ENCODE data around the gene NKX2-2. TPM values are rescaled to one million over a fixed set of nuclear protein-coding genes. Genes with fewer than 3 reads are reported as not detected.
A peak's percentile ranks its signal among the peaks of the same experiment; 100 is the strongest.

The NKX2-2 gene
- total and polyA plus RNA-seq, 2 of the 8 experiments (the other 6 are each of a cell fraction or from before 2014, with no cell fraction given) = not detected

DNA sequence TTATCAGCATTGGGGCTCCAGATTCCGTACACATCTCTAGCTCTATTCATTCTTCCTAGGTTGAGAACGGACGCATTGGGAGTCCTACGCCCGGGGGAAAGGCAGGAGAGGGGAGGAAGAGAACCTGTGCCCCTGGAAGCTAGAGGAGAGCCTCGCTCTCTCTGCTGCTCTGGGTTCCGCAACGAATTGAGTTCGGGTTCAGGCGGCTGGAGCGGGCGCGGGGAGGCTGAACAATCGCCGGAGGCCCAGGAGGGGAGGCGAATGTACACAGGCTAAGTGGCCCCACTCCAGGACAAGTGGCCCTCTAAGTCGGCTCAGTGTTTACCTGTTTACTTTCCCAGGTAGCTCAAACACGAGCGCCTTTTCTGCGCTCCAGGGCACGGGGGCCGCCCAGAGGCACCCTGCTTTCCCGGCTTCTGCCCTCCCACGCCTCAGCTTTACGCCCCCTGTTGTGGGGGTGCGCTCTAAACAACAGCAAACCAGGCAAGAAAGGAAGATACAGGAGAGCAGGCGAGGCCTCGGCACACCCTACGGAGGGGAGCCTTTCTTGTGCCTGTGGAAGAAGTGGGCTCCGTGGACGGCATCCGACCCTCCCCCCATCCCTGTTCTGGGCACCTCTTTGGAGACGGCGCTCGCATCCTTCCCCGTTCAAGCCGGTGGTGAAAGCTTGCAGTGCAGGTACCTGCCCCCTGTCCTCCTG lies 4.6 kb upstream of the NKX2-2 start:
- peaks cover 78 to 90% (median 86%) of the 10 kb centered on the region in 4 experiments for H3K27me3 ChIP-seq (replicated peaks in 1 of 4; ENCODE audit: control insufficient read depth in 3 of 4, extremely low read depth in 1 of 4, insufficient read depth in 3 of 4, low read length in 3 of 4)
- peaks cover 19% of the 10 kb centered on the region; the same call in 1 of the 2 replicates for H3K23me2 ChIP-seq (ENCODE audit: low read depth, low read length)
- peak overlapping the region; percentile 93; the same call in 1 of the 2 replicates for H2BK20ac ChIP-seq (ENCODE audit: low read length)
- no peak overlapping the region; the same call in 1 of the 2 replicates for H2AK5ac ChIP-seq (ENCODE audit: low read depth, low read length)
- no peak overlapping the region for H2BK120ac ChIP-seq (replicated peaks; ENCODE audit: low read depth, low read length)
- H3K9ac ChIP-seq (replicated peaks in 1 of 4; ENCODE audit: extremely low read depth in 1 of 4, low read depth in 3 of 4, low read length in 3 of 4) = no peak overlapping the region
- H3K36me3 ChIP-seq (ENCODE audit: control insufficient read depth in 2 of 4, insufficient read depth in 4 of 4, low read length in 3 of 4) = peaks cover 0 to 6% (median 0%) of the 10 kb centered on the region in 4 experiments; a peak in 1 of 8 replicates
- no peak overlapping the region for H3K27ac ChIP-seq (ENCODE audit: low read depth, low read length)
- CTCF ChIA-PET (ENCODE audit: partially characterized antibody) = interaction anchor here (0.6 to 12.5 kb wide), 13 partner anchors 9 to 681 kb away, joined by 3 to 79 read pairs (median 5); no protein-coding TSS in a partner anchor
- peak overlapping the region in 2 of 4 experiments; percentile 1 to 55; a peak in 2 of 8 replicates for H3K4me3 ChIP-seq (ENCODE audit: extremely low read depth in 1 of 4, insufficient read depth in 2 of 4, low read depth in 3 of 4, low read length in 4 of 4)
- no peak overlapping the region for H3K23ac ChIP-seq (ENCODE audit: insufficient read length)
- no peak overlapping the region for H2AFZ ChIP-seq (ENCODE audit: low read length)
- H3K18ac ChIP-seq (ENCODE audit: extremely low read depth, low read length) = no peak overlapping the region; the same call in none of the 2 replicates
- H3K56ac ChIP-seq (replicated peaks; ENCODE audit: insufficient read length, low read depth, low read length) = no peak overlapping the region
- peak overlapping the region; percentile 46; the same call in 1 of the 2 replicates for H2BK15ac ChIP-seq (ENCODE audit: low read length)
- H4K20me1 ChIP-seq (replicated peaks in 1 of 2; ENCODE audit: control insufficient read depth in 1 of 2, insufficient read depth in 2 of 2, low read length in 2 of 2) = peaks cover 14 to 19% of the 10 kb centered on the region in 2 experiments
- H4K8ac ChIP-seq (ENCODE audit: extremely low read depth, insufficient read depth, low read length) = no peak overlapping the region
- H4K5ac ChIP-seq (ENCODE audit: insufficient read length, low read depth, low read length) = no peak overlapping the region
- no peak overlapping the region for H3K14ac ChIP-seq (ENCODE audit: insufficient read length)
- WGBS, 2 experiments (ENCODE audit: extremely low coverage in 1 of 2, insufficient coverage in 1 of 2, insufficient read length in 1 of 2, insufficient replicate concordance in 2 of 2, low coverage in 1 of 2, low lambda C conversion rate in 2 of 2, missing lambda C conversion rate in 1 of 2) = 3% methylated on average over 33 of the region's 37 CpGs; no CpG with 5 or more reads in 1 of the 2 experiments
- no peak overlapping the region for H2BK5ac ChIP-seq (ENCODE audit: low read depth, low read length)
- no peaks in the 10 kb centered on the region for H3K79me2 ChIP-seq (ENCODE audit: control insufficient read depth in 1 of 2, insufficient read depth in 2 of 2, low read length in 2 of 2)
- FAIRE-seq (no peak), DNase-seq (ENCODE audit: low read depth in 1 of 2, low spot score in 2 of 2) (peak in 1 of 2 experiments; percentile 60)
- H4K91ac ChIP-seq (replicated peaks; ENCODE audit: insufficient read length, low read length) = no peak overlapping the region
- peaks cover 3 to 52% (median 31%) of the 10 kb centered on the region in 4 experiments for H3K4me1 ChIP-seq (replicated peaks in 1 of 4; ENCODE audit: control insufficient read depth in 3 of 4, insufficient read depth in 4 of 4, low read length in 3 of 4)
- H2BK12ac ChIP-seq (ENCODE audit: low read depth, low read length) = peak overlapping the region; percentile 92
- POLR2A ChIA-PET (ENCODE audit: partially characterized antibody) = interaction anchor here (1.0 to 3.1 kb wide), 3 partner anchors 11 to 184 kb away, joined by 3 to 12 read pairs (median 4); no protein-coding TSS in a partner anchor
- no peak overlapping the region for H3K4ac ChIP-seq (replicated peaks; ENCODE audit: insufficient read length, low read depth, low read length)
- H3K9me3 ChIP-seq (ENCODE audit: insufficient read depth in 2 of 2, low read depth in 1 of 2, low read length in 1 of 2) = no peaks in the 10 kb centered on the region
- H3K4me2 ChIP-seq (ENCODE audit: insufficient read depth in 1 of 2, low read depth in 2 of 2, low read length in 2 of 2) = peak overlapping the region; percentile 56 to 65; a peak in 3 of 4 replicates
- no peaks in the 10 kb centered on the region for H3K79me1 ChIP-seq (ENCODE audit: low read depth, low read length)
- peak; percentile 93 for TF ChIP-seq RNF2 (IDR thresholded peaks at IDR 0.05; ENCODE audit: borderline replicate concordance, low read depth, low read length, missing control alignments, poor library complexity, severe bottlenecking)
- no peak for TF ChIP-seq PHF8 (conservative IDR thresholded peaks at IDR 0.05; ENCODE audit: low read depth, low read length)
- TF ChIP-seq CBX8 (IDR thresholded peaks at IDR 0.05; ENCODE audit: borderline replicate concordance, low read depth, low read length) = peak; percentile 33; the same call in 1 of the 2 replicates
- TF ChIP-seq EZH2 (IDR thresholded peaks at IDR 0.05; ENCODE audit: low read depth, low read length, severe bottlenecking) = peak; percentile 85
- peak; percentile 76 for TF ChIP-seq SUZ12 (IDR thresholded peaks at IDR 0.05; ENCODE audit: low read length)
- TF ChIP-seq ATF3 (IDR thresholded peaks at IDR 0.05; ENCODE audit: insufficient read depth, low read depth, low read length) = no peak
